GM04503 (cell line): ENCODE measurements around the gene SEC61G.

Experiments used
- DNase-seq: peaks from one replicate; pipeline ENCODE4 v3.0.0-alpha.2; 2012; ENCODE audit warnings: low read depth

The SEC61G gene

GRCh38 chr7:54764861-54765260 lies 5.8 kb upstream of the SEC61G start:
- no peak for DNase-seq

GRCh38 chr7:54757711-54758110 lies 1.3 kb downstream of the SEC61G start:
- DNase-seq = no peak

DNA sequence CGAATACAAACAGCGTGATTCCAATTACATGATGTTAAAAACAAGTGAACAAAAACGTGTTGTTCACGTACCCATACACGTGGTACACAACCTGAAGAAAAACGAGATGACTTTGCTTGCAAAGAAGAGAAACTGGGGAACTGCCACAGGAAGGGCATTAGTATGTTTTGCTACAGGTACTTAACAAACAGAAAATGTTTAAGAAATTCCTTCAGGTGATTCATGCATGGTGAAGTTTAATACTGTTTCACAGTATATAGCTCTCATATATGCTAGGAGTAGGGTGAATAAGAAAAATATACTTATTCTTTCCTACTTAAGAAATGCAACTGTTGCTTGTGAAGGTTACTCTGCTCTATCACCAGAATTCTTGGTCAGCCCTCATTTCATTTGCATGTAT lies 9.8 kb downstream of the SEC61G start:
- no peak for DNase-seq

DNA sequence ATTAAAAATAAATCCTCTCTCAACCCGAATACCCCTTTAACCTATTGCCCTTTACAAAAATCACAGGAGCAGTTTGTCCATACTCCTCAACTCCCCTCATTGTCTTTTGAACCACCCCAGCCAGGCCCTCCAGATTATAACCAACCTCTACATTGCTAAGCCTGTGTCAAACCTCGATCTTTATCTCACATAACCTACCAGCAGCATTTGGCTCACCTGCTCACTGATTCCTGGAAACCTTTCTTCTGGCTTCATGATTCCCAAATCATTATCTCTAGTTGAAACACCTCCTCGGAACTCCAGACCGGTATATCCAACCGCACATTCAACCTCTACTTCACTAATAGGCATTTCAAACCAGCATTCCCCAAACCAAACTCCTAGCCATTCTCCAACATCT lies 11.8 kb downstream of the SEC61G start:
- DNase-seq = no peak

GRCh38 chr7:54743580-54743979 lies 15.4 kb downstream of the SEC61G start:
- DNase-seq = no peak

- DNase-seq = no peak
Measured at GRCh38 chr7:54738737-54739136, 20.3 kb downstream of the SEC61G start.

GRCh38 chr7:54729107-54729506 lies 29.9 kb downstream of the SEC61G start:
- no peak for DNase-seq

GRCh38 chr7:54728411-54728810 lies 30.6 kb downstream of the SEC61G start:
- DNase-seq = no peak

DNA sequence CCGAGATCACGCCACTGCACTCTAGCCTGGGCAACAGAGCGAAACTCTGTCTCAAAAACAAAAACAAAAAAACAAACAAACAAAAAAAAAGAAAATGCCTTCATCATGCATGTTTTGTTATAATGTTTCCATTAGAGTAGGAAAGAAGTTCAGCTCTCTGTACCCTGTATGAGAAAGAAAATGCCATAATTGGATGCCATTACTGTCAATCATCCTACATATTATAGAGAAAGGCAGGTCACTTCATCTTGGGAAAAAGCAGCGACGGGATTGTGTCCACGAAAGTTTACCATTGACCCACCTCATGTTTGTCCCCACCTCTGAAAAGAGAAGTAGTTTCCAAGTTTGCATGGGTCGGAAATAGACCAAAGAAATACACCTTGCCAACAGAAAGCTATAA lies 33.8 kb downstream of the SEC61G start:
- DNase-seq = no peak

DNA sequence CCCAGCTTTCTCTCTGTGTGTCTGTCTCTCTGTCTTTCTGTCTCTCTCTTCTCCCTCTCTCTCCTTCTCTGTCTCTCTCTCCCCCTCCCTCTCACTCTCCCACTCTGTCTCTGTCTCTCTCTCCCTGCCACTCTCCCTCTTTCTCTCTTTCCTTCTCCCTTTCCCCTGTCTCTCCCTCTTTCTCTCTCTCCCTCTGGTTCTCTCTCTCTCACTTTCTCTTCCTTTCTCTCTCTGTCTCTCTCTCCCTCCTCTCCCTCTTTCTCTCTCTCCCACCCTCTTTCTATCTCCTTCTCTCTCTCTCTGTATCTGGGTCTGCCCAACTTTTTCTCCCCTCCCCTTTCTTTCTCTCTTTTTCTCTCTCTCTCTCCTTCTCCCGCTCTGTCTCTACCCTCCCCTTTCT lies 36.5 kb downstream of the SEC61G start:
- no peak for DNase-seq

DNA sequence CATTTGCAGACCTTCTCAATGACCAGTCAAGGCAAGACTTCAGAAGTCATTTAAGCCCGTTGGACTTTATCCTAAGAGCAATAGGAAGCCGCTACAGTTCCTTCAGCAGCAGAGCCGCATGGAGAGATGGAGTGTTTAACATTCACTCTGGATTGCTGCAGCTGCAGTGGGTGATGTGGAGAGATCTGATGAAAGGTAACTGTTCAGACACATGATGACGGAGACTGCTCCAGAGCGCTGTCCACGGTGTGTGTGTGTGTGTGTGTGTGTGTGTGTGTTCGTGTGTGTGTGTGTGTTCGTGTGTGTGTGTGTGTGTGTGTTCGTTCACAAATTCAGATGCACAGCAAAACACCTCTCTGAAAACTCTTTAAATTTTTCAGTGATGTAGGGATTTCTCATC lies 37.0 kb downstream of the SEC61G start:
- DNase-seq = no peak

GRCh38 chr7:54719974-54720373 lies 39.0 kb downstream of the SEC61G start:
- no peak for DNase-seq

GRCh38 chr7:54719425-54719824 lies 39.6 kb downstream of the SEC61G start:
- no peak for DNase-seq

- DNase-seq = no peak
Measured at GRCh38 chr7:54712820-54713219, 46.2 kb downstream of the SEC61G start.

DNA sequence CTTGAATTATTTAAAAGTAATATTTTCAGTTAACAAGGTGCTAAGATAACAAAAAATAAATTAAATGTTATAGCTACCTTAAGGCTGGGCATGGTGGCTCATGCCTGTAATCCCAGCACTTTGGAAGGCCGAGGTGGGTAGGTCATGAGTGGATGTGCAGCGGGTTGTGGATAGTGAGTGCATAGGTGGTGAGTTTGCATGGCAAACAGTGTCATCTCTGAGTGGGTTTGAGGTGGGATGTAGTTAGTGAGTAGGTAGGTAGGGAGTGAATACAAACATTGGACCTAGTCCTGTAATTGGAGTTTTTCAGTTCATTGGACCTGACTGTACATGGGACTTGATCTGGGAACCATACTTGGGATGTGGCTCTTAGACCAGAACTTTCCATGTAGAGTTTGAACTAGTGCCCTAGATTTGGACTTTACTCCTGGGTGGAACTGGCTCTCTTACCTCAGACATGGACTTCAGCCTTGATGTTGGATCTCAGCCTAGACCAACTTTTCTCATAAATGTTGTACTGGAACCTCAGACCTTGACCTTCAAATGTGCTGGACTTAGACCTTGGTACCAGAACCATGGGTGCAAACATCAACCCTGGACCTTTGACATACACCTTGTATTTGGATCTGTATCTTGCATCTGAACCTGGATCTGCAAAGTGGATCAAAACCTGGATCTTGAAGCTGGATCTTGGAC lies 47.0 kb downstream of the SEC61G start:
- no peak for DNase-seq

DNA sequence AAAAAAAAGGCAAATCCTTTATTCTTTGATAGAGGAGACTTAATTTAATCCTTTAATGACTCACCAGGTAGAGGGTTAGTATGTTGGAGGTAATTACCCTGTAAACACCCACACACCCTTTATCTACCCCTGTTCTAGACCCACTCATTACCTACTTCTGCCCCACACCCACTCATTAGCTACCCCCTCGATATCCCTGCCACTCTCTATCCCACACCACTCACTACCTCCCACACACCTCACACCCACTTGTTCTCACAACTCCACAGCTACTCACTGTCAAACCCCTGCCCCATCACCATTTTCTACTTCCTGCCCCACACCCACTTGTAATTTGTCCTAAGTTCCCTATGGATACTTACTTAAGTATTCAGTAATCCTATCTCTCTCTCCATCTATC lies 49.7 kb downstream of the SEC61G start:
- no peak for DNase-seq

- DNase-seq = no peak
Measured at GRCh38 chr7:54705436-54705835, 53.6 kb downstream of the SEC61G start.

DNA sequence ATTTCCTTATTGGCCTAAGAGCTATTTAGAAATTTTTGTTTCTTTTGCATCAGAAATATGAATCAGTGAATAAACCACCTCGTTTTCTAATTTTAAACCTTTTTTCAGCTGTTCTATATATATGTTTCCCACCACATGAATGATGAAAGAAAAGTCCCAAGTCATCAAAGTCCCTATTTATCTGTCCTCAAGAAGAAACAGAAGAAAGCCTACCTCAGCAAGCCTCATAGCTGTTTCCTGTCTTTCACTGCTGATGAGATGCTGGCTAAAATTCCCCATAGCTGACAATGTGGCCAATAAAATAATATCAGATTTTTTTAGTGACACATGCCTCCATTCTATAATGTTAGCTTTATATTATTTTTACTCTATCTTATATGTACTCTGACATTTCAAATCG lies 54.2 kb downstream of the SEC61G start:
- DNase-seq = no peak
